Left lung (tissue), 10 donors: ENCODE results near the gene ATP5PO. TPM values are rescaled to one million over a fixed set of nuclear protein-coding genes. Genes with fewer than 3 reads are reported as not detected.

ENCODE experiments used
- ATAC-seq: fragments of 200-7000 bp; cut with Tn5 transposase; one replicate; pipeline ENCODE4 v1.9.1; 2020; ENCODE audit warnings: moderate library complexity
- DNase-seq, 4 donors: peaks; one replicate each; pipeline ENCODE4 v3.0.0-alpha.2; 2013 to 2020
- H3K27ac ChIP-seq, 2 donors: fragments of 200-600 bp; sonication (generic) in 1 of 2; one replicate each; pipeline versions ENCODE4 v1.5.0 to v1.8.0; 2020 to 2021
- H3K27me3 ChIP-seq, 2 donors: fragments of 200-600 bp; sonication (generic) in 1 of 2; one replicate each; pipeline versions ENCODE4 v1.5.0 to v1.8.0; 2020 to 2021
- H3K36me3 ChIP-seq, 2 donors: fragments of 200-600 bp; sonication (generic) in 1 of 2; one replicate each; pipeline versions ENCODE4 v1.5.0 to v1.8.0; 2020 to 2021
- H3K4me1 ChIP-seq, 2 donors: fragments of 200-600 bp; one replicate each; pipeline ENCODE4 v1.8.0; 2021
- H3K4me3 ChIP-seq, 2 donors: fragments of 200-600 bp; sonication (generic) in 1 of 2; one replicate each; pipeline versions ENCODE4 v1.5.0 to v1.8.0; 2020 to 2021; ENCODE audit warnings: mild to moderate bottlenecking in 1 of 2
- H3K9me3 ChIP-seq, 2 donors: fragments of 200-600 bp; sonication (generic) in 1 of 2; one replicate each; pipeline versions ENCODE4 v1.5.0 to v1.8.0; 2020 to 2021
- intact Hi-C, 2 donors: fragments of 100-400 bp; cut with DNase I; formaldehyde crosslinking; loops; one replicate each; pipeline versions ENCODE4 v1.11.2 to v1.14.2; 2022
- polyA plus RNA-seq, 6 donors: library from polyadenylated mRNA; unstranded; fragments of 120-200 nt; gene quantifications; one replicate each; pipeline ENCODE4 v1.2.1, GENCODE V29; 2013; ENCODE audit not compliant: insufficient read length in 6 of 6
- total RNA-seq, 2 donors: library from RNA; stranded (reverse); fragmentation: NEBNext Ultra II Directional; extraction: Animal tissue kit (Norgen Biotek cat#: 25700); gene quantifications; one replicate each; pipeline ENCODE4 v1.2.1, GENCODE V29; 2021
- TF ChIP-seq, protein P1 (sequence below), 2 donors: fragments of 200-600 bp; sonication (generic) in 1 of 2; IDR thresholded peaks; one replicate each; pipeline versions ENCODE4 v1.5.0 to v1.8.0; 2021; ENCODE audit warnings: antibody characterized with exemption in 2 of 2
- donor health status: DM: no; HTN: yes; CAD: no.
- donor health status: DM: no; HTN: no; CAD: no.

Gene ATP5PO
- total and polyA plus RNA-seq, 8 donors, result 152 to 314 (median 279) TPM

DNA sequence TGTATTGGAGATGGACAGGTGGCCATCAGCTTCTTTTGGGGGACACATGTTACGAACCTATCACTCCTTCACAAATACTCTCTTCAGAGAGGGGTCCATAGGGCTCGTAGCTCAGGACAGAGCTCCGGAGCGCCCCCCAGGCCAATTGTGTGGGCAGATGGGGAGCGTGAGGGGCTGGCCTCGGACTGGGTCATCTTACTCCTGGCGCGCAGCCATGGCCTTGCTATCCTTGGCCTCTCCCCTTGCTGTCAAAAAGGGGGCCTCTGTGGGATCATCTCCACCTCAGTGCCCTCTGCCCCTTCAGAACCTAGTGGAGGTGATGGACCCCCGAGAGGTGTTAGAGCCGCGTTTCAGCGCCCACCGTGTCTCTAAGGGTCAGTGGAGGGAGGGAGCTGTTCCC, 35.0 kb downstream of the ATP5PO start:
- H3K27me3 ChIP-seq, result no peaks in the 10 kb centered on the region
- peak in 1 of 4 donors; percentile 22 for DNase-seq
- no peaks in the 10 kb centered on the region for H3K4me1 ChIP-seq
- H3K9me3 ChIP-seq, result no peaks in the 10 kb centered on the region
- TF ChIP-seq, protein P1, sequence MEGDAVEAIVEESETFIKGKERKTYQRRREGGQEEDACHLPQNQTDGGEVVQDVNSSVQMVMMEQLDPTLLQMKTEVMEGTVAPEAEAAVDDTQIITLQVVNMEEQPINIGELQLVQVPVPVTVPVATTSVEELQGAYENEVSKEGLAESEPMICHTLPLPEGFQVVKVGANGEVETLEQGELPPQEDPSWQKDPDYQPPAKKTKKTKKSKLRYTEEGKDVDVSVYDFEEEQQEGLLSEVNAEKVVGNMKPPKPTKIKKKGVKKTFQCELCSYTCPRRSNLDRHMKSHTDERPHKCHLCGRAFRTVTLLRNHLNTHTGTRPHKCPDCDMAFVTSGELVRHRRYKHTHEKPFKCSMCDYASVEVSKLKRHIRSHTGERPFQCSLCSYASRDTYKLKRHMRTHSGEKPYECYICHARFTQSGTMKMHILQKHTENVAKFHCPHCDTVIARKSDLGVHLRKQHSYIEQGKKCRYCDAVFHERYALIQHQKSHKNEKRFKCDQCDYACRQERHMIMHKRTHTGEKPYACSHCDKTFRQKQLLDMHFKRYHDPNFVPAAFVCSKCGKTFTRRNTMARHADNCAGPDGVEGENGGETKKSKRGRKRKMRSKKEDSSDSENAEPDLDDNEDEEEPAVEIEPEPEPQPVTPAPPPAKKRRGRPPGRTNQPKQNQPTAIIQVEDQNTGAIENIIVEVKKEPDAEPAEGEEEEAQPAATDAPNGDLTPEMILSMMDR (IDR thresholded peaks at IDR 0.05), result no peak
- H3K27ac ChIP-seq, result no peak overlapping the region
- no peak for ATAC-seq
- no peak overlapping the region for H3K4me3 ChIP-seq
- intact Hi-C loops, result no loop called here
- no peaks in the 10 kb centered on the region for H3K36me3 ChIP-seq

DNA sequence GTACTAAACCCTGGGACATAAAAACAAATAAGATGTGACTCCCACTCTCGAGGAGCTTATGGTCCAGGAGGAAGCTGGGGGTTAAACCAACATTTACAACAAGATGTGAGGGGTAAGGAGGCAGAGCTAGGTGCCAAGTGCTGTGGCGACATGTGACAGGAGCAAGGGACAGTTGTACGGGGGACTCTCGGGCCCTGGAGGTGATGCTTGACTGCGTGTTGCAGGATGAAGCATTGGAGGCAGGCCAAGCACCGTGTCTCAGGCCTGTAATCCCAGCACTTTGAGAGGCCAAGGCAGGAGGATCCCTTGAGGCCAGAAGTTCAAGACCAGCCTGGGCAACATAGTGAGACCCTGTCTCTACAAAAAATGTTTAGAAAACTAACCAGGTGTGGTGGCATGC, 36.8 kb downstream of the ATP5PO start:
- Histone ChIP-seq H3K27ac (no peak overlapping the region), H3K9me3 (no peaks in the 10 kb centered on the region), H3K36me3 (no peaks in the 10 kb centered on the region), H3K4me3 (no peak overlapping the region), H3K27me3 (no peaks in the 10 kb centered on the region), H3K4me1 (no peaks in the 10 kb centered on the region)
- intact Hi-C loops, result no loop called here
- DNase-seq, result peak in 1 of 4 donors; percentile 4
- TF ChIP-seq, protein P1 (IDR thresholded peaks at IDR 0.05), result no peak
- no peak for ATAC-seq

DNA sequence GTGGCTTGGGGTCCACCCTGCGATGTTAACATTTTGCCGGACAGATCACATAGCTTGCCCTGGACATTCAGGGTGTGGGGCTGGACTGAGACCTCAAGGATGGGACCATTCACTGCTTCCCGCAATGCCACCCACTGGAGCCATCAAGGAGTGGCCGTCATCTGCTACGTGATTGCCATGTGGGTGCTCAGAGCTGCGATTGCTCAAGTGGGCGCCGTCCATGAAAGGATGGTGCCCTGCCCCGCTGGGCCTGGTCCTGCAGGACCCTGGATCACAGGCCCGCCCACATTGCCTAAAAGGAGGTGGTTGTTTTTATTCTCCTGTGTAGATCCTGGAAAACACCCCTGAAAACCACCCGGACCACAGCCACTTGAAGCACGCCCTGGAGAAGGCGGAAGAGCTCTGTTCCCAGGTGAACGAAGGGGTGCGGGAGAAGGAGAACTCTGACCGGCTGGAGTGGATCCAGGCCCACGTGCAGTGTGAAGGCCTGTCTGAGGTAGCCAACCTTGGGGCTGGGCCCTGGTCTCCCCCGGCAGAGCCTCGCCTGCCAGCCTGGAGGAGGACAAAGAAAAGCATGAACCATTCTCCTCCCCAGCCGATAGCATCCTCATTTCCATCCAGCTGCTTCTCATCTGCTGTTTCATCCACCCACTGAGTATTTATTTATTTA, 40.4 kb downstream of the ATP5PO start:
- intact Hi-C loops, result no loop called here
- Histone ChIP-seq H3K4me1 (no peaks in the 10 kb centered on the region), H3K36me3 (no peaks in the 10 kb centered on the region), H3K9me3 (no peaks in the 10 kb centered on the region), H3K27ac (no peak overlapping the region), H3K27me3 (no peaks in the 10 kb centered on the region), H3K4me3 (no peak overlapping the region)
- DNase-seq (no peak), ATAC-seq (no peak)
- TF ChIP-seq, protein P1 (IDR thresholded peaks at IDR 0.05), result no peak

DNA sequence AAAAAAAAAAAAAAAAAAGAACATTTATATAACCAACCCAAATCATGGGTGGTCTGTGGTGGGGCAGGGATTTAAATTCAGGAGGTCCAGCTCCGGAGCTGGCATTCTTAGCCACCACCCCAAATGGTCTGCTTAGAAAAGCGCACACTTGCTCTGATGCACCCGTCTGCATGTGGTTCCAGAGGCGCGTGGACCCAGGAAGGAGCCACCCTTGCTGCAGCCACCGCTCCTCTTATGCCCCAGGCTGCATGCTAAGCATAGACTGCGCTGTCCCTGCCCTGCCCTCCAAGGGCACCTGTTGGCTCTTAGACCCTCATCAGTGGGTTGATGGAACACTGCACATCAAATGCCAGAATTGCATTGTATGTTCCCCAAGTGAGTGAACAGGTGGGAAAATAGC, 41.4 kb downstream of the ATP5PO start:
- ATAC-seq, result no peak
- Histone ChIP-seq H3K27me3 (no peaks in the 10 kb centered on the region), H3K27ac (no peak overlapping the region), H3K4me1 (no peaks in the 10 kb centered on the region), H3K9me3 (no peaks in the 10 kb centered on the region), H3K36me3 (no peaks in the 10 kb centered on the region), H3K4me3 (no peak overlapping the region)
- DNase-seq, result no peak
- TF ChIP-seq, protein P1 (IDR thresholded peaks at IDR 0.05), result no peak
- intact Hi-C loops, result no loop called here

DNA sequence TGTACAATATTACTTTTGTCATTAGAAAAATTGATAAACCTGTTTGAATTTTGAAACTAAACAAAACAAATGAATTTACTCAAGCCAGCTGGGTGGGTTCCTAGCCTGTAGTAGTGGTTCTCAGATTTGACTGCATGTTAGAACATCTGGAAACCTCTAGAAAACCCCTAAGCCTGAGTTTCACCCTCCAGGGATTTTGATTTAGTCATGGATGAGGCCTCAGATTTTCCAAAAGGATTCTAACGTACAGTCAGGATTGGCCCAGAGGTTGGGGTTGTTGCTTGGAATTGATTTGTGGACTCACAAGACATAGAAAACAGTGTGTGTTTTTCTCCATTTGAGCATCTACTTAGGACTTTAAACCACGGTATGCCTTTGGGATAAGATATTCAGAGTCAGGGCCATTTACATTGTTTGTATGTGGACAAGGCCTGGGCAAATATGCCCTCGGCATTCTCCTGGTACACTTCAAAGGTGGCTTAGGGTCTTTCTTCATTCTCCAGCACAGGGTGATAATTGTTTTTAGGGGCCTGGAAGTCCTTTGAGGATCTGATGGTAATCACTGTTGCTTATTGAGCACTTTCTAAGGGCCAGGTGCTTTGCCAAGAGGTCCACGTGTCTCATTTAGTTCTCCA, 42.6 kb downstream of the ATP5PO start:
- no peak overlapping the region for H3K27ac ChIP-seq
- DNase-seq (no peak), ATAC-seq (no peak)
- H3K27me3 ChIP-seq, result no peaks in the 10 kb centered on the region
- TF ChIP-seq, protein P1 (IDR thresholded peaks at IDR 0.05), result no peak
- no peaks in the 10 kb centered on the region for H3K36me3 ChIP-seq
- no peak overlapping the region for H3K4me3 ChIP-seq
- intact Hi-C loops, result no loop called here
- no peaks in the 10 kb centered on the region for H3K4me1 ChIP-seq
- H3K9me3 ChIP-seq, result no peaks in the 10 kb centered on the region
